Endothelial cell of umbilical vein (primary cell): Measurements from ENCODE around the gene GJB4. TPM values are rescaled to one million over a fixed set of nuclear protein-coding genes. Genes with fewer than 3 reads are reported as not detected.

Source experiments
- BruUV-seq: library from RNA; stranded (reverse); fragments of 400-500 nt; replicated peaks from 2 replicates; lab custom pipeline; 2021; lab: Mats Ljungman, UMichigan
- CTCF ChIA-PET: fragments of 300-600, 350-600 bp; sonication (Branson Sonifier 250); formaldehyde crosslinking; loops from one replicate; lab custom pipeline; 2021; ENCODE audit warnings: antibody characterized with exemption, inconsistent platforms; lab: Charles Lee
- POLR2A ChIA-PET: fragments of 300-600, 350-600 bp; sonication (Branson Sonifier 250); formaldehyde crosslinking; loops from one replicate; lab custom pipeline; 2021; ENCODE audit warnings: antibody characterized with exemption, inconsistent platforms; lab: Charles Lee
- DNase-seq: peaks from one replicate; pipeline ENCODE4 v3.0.0-alpha.2; 2011; ENCODE audit warnings: low read depth, low spot score
- FAIRE-seq: peaks from 2 replicates; lab custom pipeline; 2011; peaks lifted over from hg19 to GRCh38; lab: Jason Lieb, UNC
- H2AFZ ChIP-seq: 2 replicates; pipeline ENCODE4 v1.6.0; 2012; ENCODE audit warnings: low read depth, low read length, control low read depth, inconsistent platforms
- H3K27ac ChIP-seq: 2 replicates; pipeline ENCODE4 v1.5.1; 2011; ENCODE audit warnings: low read depth, mild to moderate bottlenecking, control low read depth, low read length, moderate library complexity; ENCODE audit not compliant: insufficient read depth
- H3K27me3 ChIP-seq, 2 experiments: 2 replicates each; pipeline versions ENCODE4 v1.6.0 to v1.6.1; 2011; ENCODE audit warnings: low read length in 2 of 2, mixed read lengths in 1 of 2; ENCODE audit not compliant: control insufficient read depth in 2 of 2, insufficient read depth in 2 of 2
- H3K36me3 ChIP-seq, 2 experiments: 2 replicates in 1 of 2; 3 replicates in 1 of 2; pipeline ENCODE4 v1.5.1; 2011; ENCODE audit warnings: low read length in 2 of 2, mild to moderate bottlenecking in 1 of 2, moderate library complexity in 1 of 2; ENCODE audit not compliant: control insufficient read depth in 2 of 2, insufficient read depth in 2 of 2; ENCODE audit errors: extremely low read depth in 1 of 2
- H3K4me1 ChIP-seq: 3 replicates; pipeline ENCODE4 v1.5.1; 2011; ENCODE audit warnings: mild to moderate bottlenecking, low read length; ENCODE audit not compliant: control insufficient read depth, insufficient read depth; ENCODE audit errors: extremely low read depth
- H3K4me2 ChIP-seq: 2 replicates; pipeline ENCODE4 v1.6.1; 2011; ENCODE audit warnings: low read length, control low read depth, mixed read lengths; ENCODE audit not compliant: insufficient read depth
- H3K4me3 ChIP-seq, 3 experiments: fragments of 200-600 bp in 1 of 3; sonication (generic), shearing (Covaris generic) in 1 of 3; replicated peaks in 1 of 3; 2 replicates each; pipeline ENCODE4 v1.5.1; 2011 to 2016; ENCODE audit warnings: control low read depth in 3 of 3, low read length in 3 of 3, mild to moderate bottlenecking in 2 of 3, inconsistent platforms in 1 of 3, low read depth in 1 of 3, moderate library complexity in 1 of 3; ENCODE audit not compliant: insufficient read depth in 1 of 3
- H3K79me2 ChIP-seq: 2 replicates; pipeline ENCODE4 v1.6.0; 2012; ENCODE audit warnings: low read length, inconsistent platforms; ENCODE audit not compliant: control insufficient read depth, insufficient read depth
- H3K9ac ChIP-seq: replicated peaks from 2 replicates; pipeline ENCODE3; 2011; ENCODE audit warnings: low read length, control low read depth; ENCODE audit not compliant: insufficient read depth; ENCODE audit errors: extremely low read depth
- H3K9me1 ChIP-seq: replicated peaks from 3 replicates; pipeline ENCODE4 v1.6.0; 2011; ENCODE audit warnings: mild to moderate bottlenecking, low read length; ENCODE audit not compliant: control insufficient read depth, insufficient read depth; ENCODE audit errors: extremely low read depth
- H3K9me3 ChIP-seq: replicated peaks from 2 replicates; pipeline ENCODE4 v1.5.1; 2012; ENCODE audit warnings: low read length, inconsistent platforms; ENCODE audit not compliant: control insufficient read depth, insufficient read depth
- H4K20me1 ChIP-seq: replicated peaks from 2 replicates; pipeline ENCODE3; 2011; ENCODE audit warnings: mild to moderate bottlenecking, low read length; ENCODE audit not compliant: control insufficient read depth, insufficient read depth; ENCODE audit errors: extremely low read depth
- EZH2 ChIP-seq: IDR thresholded peaks from 2 replicates; pipeline ENCODE4 v1.6.1; 2012; ENCODE audit warnings: borderline replicate concordance, low read depth, mild to moderate bottlenecking, moderate library complexity, low read length, inconsistent platforms; ENCODE audit not compliant: severe bottlenecking
- FOS ChIP-seq: IDR thresholded peaks from 2 replicates; pipeline ENCODE4 v1.6.1; 2011; ENCODE audit warnings: mild to moderate bottlenecking, low read length, moderate library complexity, borderline replicate concordance; ENCODE audit not compliant: insufficient read depth
- GATA2 ChIP-seq: IDR thresholded peaks from 2 replicates; pipeline ENCODE4 v1.7.0; 2011; ENCODE audit warnings: low read depth, mild to moderate bottlenecking, moderate library complexity, mixed read lengths, low read length; ENCODE audit not compliant: insufficient read length, insufficient read depth
- JUN ChIP-seq: IDR thresholded peaks from 2 replicates; pipeline ENCODE4 v1.6.1; 2011; ENCODE audit warnings: borderline replicate concordance, low read depth; ENCODE audit not compliant: insufficient read length, insufficient read depth
- MYC ChIP-seq: IDR thresholded peaks from one replicate; pipeline ENCODE4 v1.6.1; 2011; ENCODE audit warnings: mild to moderate bottlenecking, low read depth, low read length
- POLR2A ChIP-seq: IDR thresholded peaks from 2 replicates; pipeline ENCODE4 v1.6.1; 2012; ENCODE audit warnings: low read depth, mild to moderate bottlenecking, control low read depth, low read length
- POLR2AphosphoS5 ChIP-seq: IDR thresholded peaks from 2 replicates; pipeline ENCODE4 v1.6.1; 2012; ENCODE audit warnings: low read depth, mild to moderate bottlenecking, control low read depth, low read length, moderate library complexity; ENCODE audit not compliant: insufficient read depth
- dilution Hi-C: fragments of 300-500 bp; cut with MboI; formaldehyde crosslinking; loops from one replicate; pipeline ENCODE4 v1.15.0; 2019; ENCODE audit warnings: low sequenced_read_pairs; ENCODE audit not compliant: extremely low pct_ligation_motif_present
- intact Hi-C: fragments of 100-400 bp; cut with micrococcal nuclease; formaldehyde crosslinking; loops from one replicate; pipeline ENCODE4 v1.10.0; 2022
- polyA plus RNA-seq, 4 experiments: library from polyadenylated mRNA; depleted of rRNA in 3 of 4; stranded (reverse) in 3 of 4; unstranded in 1 of 4; fragments of >200 nt; gene quantifications; 2 replicates each; pipeline versions ENCODE4 v1.2.1 to v1.2.3, GENCODE V29; 2011 to 2012; ENCODE audit warnings: missing spikeins in 1 of 4
- total RNA-seq: library from RNA; stranded (reverse); gene quantifications from 2 replicates; pipeline ENCODE4 v1.2.3, GENCODE V29; 2021
- TF ChIP-seq, protein P1 (sequence below): IDR thresholded peaks from 2 replicates; pipeline ENCODE4 v1.6.1; 2011; ENCODE audit not compliant: insufficient read depth, insufficient read length
- TF ChIP-seq, protein P2 (sequence below), 2 donors: IDR thresholded peaks; 1 replicate in 1 of 2; 2 replicates in 1 of 2; pipeline ENCODE4 v1.5.1; 2011; ENCODE audit warnings: low read length in 2 of 2, mild to moderate bottlenecking in 2 of 2, moderate library complexity in 2 of 2, control low read depth in 1 of 2, inconsistent platforms in 1 of 2, low read depth in 1 of 2; ENCODE audit not compliant: insufficient read depth in 1 of 2; ENCODE audit errors: extremely low read depth in 1 of 2

The GJB4 gene
- total and polyA plus RNA-seq, 2 donors (not counting 3 experiments of a cell fraction or from before 2014, with no cell fraction given): not detected

DNA sequence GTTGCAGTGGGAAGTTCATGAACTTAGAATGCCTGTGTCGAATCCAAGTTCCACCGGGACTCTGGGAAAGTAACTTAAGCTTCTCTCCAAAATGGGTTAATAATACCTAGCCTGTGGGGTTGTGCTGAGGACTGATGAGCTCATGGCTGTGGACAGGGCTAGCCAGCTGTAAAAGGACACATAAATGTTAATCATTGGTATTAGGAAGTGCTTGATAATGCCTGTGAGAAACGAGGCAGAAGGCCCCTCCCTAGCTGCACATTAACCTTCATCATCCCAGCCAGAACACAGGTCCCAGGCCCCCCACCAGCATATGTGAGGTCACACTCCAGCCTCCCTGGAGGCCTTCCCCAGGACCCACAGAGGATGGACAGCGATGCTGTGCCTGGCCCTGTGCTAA is 789 bp upstream of the GJB4 start:
- Histone ChIP-seq H3K79me2 (no peaks in the 10 kb centered on the region), H2AFZ (no peak overlapping the region), H3K9me3 (no peaks in the 10 kb centered on the region), H4K20me1 (no peaks in the 10 kb centered on the region), H3K4me1 (no peaks in the 10 kb centered on the region), H3K9ac (no peak overlapping the region), H3K36me3 (no peaks in the 10 kb centered on the region), H3K4me2 (no peak overlapping the region), H3K27ac (no peak overlapping the region), H3K9me1 (no peaks in the 10 kb centered on the region), H3K27me3 (no peaks in the 10 kb centered on the region), H3K4me3 (no peak overlapping the region)
- no peak for DNase-seq
- BruUV-seq: no TSS peak
- no peak for FAIRE-seq
- intact Hi-C loops (no loop called here), dilution Hi-C loops (no loop called here)
- ChIA-PET CTCF (interaction anchor here (2.3 kb wide), 1 partner anchor 16 kb away, joined by 9 read pairs; no protein-coding TSS in a partner anchor), POLR2A (no interaction called here)
- TF ChIP-seq POLR2A (no peak), MYC (no peak), EZH2 (no peak), POLR2AphosphoS5 (no peak), FOS (no peak), GATA2 (no peak), JUN (no peak)
- TF ChIP-seq, protein P1, sequence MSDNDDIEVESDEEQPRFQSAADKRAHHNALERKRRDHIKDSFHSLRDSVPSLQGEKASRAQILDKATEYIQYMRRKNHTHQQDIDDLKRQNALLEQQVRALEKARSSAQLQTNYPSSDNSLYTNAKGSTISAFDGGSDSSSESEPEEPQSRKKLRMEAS: no peak
- TF ChIP-seq, protein P2, sequence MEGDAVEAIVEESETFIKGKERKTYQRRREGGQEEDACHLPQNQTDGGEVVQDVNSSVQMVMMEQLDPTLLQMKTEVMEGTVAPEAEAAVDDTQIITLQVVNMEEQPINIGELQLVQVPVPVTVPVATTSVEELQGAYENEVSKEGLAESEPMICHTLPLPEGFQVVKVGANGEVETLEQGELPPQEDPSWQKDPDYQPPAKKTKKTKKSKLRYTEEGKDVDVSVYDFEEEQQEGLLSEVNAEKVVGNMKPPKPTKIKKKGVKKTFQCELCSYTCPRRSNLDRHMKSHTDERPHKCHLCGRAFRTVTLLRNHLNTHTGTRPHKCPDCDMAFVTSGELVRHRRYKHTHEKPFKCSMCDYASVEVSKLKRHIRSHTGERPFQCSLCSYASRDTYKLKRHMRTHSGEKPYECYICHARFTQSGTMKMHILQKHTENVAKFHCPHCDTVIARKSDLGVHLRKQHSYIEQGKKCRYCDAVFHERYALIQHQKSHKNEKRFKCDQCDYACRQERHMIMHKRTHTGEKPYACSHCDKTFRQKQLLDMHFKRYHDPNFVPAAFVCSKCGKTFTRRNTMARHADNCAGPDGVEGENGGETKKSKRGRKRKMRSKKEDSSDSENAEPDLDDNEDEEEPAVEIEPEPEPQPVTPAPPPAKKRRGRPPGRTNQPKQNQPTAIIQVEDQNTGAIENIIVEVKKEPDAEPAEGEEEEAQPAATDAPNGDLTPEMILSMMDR (IDR thresholded peaks at IDR 0.05; ENCODE audit: extremely low read depth in 1 of 2, insufficient read depth in 1 of 2, low read depth in 1 of 2, low read length in 2 of 2): no peak
